ENCODE measurements around the gene PNCK.

The PNCK gene

DNA sequence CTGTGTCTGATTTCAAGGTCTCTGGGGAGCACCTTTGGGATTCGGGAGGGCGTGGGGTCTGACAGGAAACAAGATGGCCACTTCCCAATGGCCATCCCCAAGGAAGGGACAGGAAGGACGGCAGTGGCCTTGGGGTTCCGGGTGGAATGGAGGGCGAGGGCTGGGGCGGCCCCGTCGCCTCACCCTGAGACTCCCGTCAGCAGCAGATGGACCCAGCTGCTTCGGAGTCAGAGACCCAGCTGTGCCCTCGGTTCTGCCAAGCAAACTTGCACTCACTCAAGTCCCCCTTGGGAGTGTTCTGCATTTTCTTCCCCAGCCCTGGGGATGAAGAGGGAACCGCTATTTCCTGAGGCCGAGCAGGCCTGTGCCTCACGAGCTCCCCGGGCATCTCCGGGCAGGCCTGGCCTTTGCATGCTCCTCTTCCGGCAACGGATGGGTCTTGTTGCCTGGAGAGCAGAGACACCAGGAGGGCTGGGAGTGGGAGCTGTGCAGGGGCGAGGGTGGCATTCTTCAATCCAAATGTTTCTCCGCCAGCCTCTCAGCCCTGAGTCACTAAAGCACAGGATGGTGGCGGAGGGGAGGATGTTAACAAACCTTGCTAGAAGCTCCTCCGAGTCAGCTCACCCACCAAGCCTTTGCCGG is 33.4 kb downstream of the PNCK start:
- no peak for DNase-seq

DNA sequence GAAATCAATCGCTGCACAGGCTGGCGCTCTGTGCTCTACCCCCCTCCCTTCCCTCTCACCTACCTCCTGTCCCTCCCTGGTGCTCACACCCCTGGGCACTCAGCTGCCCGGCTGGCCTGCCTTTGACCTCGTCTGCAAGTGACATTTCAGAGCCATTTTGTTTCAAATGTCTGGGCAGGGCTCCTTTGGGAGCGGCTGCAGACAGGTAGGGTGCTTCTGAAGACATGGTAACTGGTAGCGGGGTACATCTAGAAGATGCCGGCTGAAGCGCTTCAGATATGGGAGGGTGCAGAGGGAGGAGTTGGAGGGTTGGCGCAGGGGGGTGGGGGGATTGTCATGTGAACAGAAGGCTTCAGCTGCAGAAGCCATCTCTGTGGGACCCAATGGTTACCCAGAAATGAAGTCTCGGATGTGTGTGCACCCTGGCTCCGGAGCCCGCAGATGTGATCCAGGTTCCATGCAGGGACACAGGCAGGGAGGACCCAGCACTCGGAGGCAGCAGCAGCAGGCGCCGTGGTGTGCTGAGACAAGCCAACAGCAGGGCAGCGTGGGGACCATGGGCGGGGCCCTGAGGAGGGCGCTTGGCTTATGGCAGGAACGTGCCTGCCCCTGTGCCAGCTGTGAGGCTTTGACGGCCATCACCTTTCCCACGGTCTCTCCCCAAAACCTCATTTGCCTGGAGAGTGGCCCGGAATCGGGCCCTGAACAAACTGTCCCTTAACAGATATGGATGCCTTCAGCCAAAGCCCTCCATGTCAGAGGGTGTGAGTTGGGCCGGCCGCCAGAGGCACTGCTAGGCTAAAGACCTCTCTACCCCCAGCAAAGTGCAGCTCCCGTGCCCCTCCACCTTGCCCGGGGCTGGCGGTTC is 34.2 kb downstream of the PNCK start:
- no peak for DNase-seq

DNA sequence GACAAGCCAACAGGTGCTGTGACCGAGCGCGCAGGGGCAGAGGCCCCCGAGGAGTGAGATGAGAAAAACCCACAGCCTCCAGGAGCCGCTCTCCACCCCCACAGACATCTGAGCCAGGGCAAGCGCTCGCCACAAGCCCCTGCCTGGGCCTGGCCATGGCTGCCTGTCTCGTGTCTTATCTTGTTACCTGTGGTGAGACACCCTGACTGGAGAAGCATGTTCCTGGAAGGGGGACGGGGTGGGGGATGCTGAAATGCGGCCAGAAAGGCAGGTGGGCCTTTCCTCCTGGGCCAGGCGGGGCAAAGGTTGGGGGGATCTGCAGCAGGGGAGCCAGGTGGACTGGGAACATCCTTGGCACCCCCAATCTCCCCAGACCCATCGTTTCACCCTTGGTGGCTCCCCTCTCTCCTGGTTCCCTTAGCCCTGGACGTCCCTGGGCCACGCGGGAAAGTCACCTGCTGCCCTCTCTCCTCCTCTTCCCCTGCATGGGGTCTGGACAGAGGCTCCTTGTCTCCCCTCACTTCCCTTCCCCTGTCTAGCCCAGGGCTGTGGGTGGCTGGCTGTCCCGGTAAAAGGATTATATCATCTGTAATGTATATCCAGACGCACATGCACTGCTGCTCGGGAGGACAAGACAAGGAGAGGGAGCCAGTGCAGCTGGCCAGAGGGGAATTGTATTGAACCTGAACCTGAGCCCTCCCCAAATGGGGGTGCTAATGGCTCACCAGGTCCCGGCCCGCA is 35.0 kb downstream of the PNCK start:
- no peak for DNase-seq

DNA sequence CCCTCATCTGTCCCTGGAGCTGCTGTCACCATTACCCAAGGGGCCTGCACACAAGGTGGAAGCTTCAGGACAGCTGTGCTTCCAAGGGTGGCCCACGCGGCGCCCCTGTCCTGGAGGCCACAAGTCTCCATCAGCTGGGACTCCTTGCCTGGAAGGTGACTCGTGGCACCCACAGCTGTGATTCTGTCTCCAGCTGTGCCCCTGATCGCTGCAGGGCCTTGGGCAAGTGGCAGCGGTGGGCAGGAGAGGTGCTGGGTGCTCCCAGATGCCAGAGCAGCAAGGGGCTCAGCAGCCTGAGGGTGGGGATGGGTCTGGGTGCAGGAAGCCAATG is 35.6 kb downstream of the PNCK start:
- DNase-seq = no peak

DNA sequence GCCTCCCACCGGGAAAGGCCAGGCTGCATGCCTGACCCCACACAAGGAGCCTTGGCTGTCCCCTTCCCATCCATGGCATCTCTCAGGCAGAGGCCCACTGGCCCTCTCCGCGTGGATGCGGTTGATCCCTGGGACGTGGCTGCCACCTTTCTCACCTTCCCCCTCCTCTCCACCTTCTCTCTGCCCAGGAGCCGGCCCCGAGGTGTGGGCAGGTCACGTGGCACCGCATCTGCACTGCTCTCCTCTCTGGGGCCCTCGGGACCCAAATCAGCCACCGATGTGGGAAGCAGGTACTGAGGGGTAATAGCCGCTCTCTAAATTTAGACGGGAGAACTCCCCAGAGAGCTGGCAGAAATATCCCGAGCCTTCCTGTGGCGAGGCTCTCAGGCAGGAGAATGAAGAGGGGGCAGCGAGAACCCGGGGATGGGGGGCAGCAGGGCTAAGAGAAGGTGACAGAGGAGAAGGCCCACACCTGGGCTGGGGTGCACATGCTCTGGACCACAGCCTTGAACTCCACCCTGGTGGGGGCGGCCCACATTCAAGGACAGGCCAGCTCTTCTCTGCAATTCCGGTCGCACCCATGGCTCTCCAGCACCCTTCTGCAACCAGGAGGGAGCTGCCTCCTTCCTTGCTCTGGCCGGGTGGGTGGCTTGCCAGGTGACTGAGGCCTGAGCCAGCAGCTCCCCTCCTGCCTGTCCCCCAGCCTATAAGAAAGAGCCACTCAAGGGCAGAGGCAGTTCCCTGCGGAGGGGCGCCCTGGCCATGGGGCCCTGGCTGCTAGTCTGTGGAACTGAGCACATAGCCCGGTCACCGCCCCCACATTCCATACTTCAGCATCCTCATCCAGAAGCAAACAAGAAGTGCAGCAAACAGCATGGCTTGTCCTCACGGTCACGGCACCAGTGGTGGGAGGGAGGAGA is 36.2 kb downstream of the PNCK start:
- no peak for DNase-seq

DNA sequence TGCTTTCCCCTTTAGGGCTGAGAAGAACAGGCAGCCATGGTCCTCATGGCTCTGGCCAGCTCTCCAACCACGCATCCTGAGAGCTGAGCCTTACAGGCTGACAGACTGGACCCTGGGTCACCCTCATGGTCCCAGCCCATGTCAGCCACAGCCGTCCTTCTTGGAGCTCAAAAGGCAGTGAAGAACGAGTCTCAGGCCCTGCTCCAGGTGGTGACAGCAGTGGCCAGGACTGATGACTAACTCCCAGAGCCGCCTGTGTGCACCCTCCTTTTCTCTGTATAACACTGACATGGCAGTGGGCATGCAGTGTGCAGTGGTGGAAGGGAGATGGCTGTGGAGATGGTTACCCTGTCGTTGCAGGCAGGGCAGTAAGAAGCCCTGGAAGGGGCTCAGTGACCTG is 36.9 kb downstream of the PNCK start:
- DNase-seq = no peak

DNA sequence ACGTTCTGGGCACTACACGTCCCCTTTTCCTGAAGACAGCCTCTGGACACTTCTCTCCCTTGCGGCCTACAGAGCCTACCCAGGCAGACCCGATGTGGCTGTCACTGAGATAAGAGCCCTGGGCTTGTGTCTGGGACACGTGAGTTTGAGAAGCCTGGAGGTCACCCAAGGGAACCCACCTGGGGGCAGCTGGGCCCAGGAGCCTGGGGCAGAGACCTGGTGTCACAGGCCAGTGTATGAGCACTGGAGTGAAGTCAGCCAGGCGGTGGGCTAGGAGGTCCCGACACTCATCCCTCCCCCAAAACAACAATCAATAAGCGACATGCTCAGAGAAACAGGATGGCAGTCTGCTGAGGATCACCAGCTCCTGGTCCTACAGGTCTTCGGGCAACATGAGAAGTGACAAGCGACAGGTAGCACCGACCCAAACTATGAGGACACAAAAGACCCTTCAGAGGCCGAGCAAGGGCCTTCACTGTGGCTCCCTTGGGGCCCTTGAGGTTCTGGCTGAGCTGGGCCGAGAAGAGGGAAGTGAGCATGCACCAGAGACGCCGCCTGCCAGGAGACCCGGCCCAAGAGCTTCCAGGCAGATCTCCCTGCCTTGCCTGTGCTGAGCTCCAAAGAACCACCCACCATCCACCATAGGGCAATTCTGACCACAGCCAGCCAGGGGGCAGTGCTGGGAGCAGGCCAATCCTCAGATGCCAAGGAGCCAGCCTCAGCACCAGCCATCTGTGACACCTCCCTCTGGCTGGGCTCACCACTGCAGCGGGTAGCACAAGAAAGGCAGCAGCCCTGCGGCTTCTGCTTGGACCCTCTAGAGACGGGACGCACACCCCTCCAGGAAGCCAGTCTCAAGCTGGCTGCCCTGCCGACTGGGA is 37.6 kb downstream of the PNCK start:
- DNase-seq = no peak

DNA sequence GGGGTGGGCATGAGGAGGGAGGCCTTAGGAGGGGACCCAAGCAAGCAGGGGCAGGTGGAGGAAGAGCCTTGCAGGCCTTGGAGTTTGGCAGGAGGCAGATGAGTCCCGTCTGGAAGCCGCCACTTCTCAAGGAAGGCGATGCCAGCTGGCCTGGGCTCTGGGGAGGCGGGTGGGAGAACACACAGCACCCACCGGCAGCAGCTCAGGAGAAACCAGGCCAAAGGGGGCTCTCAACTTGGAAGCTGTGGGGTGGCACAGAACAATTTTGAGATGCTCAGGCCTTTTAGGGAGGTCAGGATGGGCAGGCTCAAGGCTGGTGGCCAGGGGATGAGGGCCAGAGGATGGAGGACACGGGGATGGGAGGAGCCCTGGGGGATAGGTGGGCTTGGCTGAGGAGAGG is 38.2 kb downstream of the PNCK start:
- no peak for DNase-seq

DNA sequence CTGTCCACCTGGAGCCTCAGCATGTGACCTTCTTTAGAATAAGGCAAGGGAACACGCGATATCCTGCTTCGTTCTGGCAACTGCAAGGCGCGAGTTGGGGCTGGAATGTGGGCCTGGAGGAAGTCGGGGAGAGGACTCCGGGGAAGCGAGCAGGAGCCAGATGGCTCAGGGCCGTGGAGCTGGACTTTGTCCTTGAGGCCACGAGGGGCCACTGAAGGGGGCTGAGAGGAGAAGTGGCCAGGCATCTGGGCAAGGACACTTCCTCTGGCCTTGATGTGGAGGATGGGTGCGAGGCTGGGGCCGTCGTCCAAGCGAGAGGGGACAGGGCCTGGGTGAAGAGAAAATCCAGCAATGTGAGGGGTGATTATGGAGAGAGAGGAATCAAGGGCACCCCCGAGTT is 38.8 kb downstream of the PNCK start:
- DNase-seq = no peak

DNA sequence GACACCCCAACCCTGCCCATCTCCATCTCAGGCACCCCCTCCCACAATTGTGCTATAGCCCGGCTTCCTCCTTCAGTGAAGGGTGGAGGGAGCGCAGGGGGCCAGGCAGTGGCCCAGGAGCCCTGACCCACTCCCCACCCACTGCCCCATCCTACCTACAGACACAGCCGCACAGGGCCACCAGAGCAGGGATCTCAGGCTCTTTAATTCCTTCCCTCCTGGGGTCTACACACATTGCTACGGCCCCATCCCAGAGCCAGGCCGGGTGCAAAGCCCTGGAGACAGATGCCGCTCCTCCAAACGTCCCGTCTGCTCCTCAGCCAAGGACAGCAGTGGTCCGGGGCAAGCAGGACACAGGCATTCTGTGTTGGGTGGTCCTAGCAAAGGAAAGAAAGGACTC is 39.4 kb downstream of the PNCK start:
- DNase-seq = no peak

DNA sequence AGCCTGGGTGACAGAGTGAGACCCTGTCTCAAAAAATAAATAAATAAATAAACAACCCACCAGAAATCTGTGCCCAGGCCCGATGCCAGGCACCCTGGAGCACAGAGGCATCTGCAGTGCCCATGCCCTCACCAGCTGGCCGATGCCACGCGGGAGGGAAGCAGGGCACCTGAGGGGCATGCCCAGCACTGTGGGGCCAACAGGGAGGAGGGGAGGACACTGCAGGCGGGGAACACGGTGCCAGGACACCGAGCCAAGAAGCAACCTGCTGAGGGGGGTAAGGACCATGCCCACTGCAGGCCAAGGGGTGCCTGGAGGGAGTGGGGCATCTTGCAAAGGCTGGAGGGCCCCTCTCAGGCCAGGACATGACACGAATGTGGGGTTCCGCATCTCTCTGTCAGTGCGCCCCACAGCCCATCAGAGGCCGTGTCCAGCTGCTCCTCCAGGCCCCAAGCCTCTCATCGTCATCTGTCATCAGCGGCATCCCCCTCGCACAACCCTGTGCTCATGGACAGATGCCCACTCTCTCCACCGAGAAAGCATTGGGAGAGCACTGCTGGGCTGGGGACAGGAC is 39.9 kb downstream of the PNCK start:
- no peak for DNase-seq

DNA sequence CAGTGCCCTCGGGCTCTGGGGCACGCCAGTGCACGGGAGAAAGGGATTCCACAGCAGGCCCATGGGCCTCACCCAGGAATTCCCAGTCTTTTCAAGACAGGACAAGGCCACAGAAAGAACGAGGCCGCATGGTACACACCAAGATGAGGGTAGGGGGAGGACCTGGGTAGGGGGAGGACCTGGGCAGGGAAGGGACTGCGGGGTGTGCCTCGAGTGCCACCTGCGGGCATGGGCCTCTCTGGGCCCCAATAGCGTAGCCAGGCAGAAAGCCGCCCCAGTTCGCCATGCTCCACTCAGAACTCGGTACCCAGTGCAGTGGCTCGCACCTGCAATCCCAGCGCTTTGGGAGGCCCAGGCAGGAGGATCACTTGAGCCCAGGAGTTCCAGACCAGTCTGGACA is 40.6 kb downstream of the PNCK start:
- no peak for DNase-seq

DNA sequence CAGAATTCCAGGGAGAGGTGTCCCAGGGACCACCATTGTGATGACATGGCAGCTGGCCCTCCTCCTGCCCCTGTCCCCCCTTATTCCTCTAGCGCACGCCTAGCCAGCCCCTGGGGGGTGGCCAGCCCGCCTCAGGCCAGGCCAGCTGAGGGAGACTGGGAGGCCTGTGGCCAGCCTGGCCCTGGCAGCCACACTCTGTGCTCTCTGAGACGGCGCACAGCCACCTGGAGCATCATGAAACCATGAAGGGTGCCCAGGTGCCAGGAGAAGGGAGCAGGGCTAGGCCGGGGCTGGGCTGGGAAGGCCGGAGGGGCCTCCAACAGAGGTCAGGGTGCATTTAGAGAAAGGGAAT is 41.0 kb downstream of the PNCK start:
- DNase-seq = no peak

DNA sequence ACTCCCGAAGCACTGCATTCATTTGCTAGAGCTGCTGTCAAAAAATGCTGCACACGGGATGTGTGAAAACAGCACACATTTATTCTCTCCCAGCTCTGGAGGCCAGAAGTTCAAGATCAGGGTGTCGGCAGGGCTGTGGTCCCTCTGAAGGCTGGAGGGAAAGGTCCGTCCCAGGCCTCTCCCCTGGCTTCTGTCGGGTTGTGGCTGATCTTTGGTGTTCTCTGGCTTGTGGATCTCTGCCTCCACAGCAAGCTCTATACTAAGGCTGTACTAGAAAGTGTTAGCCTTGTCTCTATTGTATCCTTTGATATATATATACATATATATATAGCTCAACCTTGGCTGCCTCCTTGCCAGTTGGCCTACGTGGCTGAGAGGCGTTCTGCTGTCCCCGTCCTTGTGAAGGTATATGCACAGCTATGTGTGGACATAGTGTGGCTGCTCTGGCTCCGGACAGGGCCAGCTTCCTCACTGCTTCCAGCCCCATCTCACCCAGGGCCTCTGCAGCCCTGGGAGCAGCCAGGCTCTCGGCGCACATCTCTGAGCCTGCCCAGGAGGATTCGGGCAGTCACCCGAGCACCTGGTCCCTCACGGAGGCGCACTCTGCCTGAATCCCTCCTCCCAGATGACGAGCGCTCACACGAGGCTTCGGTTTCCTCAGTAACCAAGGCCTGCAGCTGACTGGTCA is 41.6 kb downstream of the PNCK start:
- no peak for DNase-seq

DNA sequence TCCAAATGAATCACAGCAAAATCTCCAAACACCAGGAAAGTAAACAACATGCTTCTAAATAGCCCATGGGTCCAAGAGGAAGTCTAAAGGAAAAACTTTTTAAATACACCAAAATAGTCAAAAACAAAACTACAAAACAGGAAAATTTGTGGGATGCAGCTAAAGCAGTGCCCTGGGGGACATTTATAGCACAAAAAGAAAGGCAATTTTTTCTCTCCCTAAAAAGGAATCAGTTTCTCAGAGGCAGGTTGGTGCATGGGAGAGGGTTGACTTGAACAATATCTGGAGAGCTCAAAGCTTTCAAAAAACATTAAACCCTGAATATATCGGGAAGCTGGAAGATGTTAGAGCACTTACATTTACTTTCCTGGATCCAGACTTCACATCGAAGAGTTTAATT is 42.3 kb downstream of the PNCK start:
- DNase-seq = no peak

DNA sequence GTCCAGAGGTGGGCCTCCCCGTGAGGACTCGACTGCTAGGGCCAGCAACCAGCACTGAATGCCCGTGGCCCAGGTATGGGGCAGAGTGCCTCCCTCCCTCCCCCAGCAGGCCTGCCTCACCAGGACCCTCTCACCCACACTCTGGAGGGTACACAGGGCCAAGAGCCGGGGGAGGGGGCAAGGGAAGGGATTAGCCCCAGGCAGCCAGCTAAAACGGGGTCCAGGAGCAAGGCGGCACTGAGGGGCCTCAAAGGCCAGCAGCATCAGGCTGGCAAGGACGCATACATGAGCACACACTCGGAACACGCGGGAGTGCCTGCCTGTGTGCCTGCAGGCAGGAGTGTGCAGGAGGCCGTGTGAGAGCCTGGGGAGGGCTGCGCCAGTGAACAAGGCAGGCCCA is 44.9 kb downstream of the PNCK start:
- DNase-seq = no peak

DNA sequence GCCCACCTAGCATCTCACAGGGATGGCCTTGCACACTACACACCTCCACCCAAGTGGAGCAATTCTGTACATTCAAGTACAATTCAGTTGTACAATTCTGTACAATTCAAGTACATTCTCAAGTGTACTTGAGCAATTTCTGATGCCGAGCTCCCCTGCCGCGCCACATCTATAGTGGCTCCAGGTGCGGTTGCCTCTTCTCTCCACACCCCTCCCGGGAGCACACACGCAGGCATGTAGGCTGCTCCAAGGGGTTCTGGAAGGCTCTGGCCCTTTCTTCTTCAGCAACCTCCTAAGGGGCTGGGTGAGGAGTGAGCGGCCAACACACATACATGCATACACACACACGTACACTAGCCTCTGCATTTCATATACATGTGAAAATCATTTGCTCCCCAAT is 45.5 kb downstream of the PNCK start:
- no peak for DNase-seq

DNA sequence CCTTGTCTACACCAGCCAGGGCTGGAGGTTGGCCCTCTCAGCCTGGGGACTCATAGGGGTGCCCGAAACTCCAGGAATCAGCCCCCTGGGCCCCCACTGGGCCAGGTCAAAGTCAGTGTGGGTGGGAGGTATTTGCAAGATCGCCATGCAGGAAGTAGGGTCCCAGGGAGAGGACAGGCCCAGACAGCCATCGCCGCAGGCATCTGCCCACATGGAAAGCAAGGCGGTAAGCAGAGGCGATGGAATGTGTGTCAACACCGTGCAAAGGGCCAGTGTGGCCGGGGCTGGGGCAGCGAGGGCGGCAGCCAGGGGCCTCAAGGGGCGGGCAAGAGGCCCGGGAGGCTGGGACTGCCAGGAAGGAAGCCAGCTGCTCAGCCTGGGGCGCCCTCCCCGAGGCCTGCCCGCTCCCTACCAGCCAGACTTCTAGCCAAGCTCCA is 45.9 kb downstream of the PNCK start:
- no peak for DNase-seq

DNA sequence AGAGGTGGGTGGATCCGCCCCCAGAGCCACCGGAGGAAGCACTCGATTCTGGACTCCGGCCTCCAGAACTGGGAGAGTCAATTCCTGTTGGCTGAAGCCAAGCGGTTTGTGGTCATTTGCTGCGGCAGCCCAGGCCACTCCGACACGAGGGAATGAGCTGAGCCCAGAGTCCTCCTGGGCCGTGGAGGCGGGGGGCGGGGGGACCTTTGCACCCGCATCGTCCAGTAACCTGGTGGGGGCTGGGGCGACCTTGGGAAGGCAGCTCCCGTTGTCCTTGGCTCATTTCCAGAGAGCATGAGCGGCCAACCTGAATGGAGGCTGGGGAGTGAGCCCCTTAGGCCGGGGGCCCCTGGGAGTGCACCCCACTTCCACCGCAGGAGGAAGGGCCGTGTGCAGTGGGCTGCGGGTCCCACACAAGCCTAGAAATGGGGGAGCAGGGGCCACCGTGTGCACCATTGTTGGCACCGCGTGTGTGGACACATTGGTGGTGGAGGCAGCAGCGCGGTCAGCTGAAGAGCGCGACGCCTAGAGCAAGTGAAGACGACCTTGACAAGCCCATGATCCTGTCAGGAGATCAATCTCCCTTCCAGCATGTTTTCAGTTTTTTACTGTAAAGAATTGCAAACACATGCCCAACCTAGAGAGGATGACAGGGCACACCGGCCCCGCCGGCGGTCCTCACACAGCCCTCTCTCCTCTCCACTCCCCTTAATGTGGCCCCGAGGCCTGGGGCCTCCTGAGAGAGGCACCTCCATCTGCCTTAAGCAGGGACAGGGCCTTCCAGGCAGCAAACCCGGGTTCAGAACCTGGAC is 46.5 kb downstream of the PNCK start:
- DNase-seq = no peak

DNA sequence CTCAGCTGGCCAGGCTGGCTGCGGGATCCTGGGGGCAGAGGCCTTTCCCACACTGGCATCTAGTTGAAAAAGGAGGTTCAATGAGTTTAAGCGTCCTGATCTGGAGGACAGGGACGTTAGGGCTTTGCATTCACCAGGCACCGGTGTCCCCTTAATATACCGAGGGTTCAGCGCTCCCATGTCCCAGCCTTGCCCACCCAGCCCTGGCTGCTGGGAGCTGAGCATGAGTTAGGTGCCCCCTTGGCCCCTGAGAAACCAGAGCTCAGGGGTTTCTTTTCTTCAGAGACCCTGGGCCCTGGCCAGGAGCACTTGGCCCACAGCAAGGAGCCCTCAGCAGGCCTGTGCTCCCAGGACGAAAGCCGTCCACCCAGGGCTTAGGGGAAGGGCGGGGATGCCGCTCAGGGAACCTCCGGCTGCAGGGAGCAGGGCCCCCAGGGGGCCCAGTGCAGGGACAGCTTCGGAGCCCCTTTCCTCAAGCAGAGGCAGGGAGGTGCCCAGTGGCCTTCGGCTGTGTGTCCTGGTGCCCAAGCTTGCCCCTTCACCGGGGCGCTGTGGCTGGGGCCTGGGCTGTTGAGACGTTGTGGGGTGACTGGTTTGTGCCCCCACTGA is 47.5 kb downstream of the PNCK start:
- no peak for DNase-seq
